Adrenal gland (tissue), 19 donors: Measurements from ENCODE around the gene RPIA. TPM values are rescaled to one million over a fixed set of nuclear protein-coding genes. Genes with fewer than 3 reads are reported as not detected.
A peak's percentile ranks its signal among the peaks of the same experiment; 100 is the strongest.
"Not testable (repeated sequence)": the region's sequence is repeated elsewhere in the genome, so short reads cannot be mapped to it uniquely, and the experiment has no call there.

ENCODE experiments used
- DNase-seq, 7 donors: peaks; one replicate each; pipeline ENCODE4 v3.0.0-alpha.2; 2019 to 2020
- H3K27ac ChIP-seq, 5 donors: fragments of 200-600 bp; sonication (generic) in 4 of 5; 1 replicate in 3 of 5; 2 replicates in 2 of 5; pipeline versions ENCODE4 v1.5.1 to v1.8.0; 2016 to 2020; ENCODE audit warnings: mild to moderate bottlenecking in 1 of 5
- H3K27me3 ChIP-seq: fragments of 200-600 bp; 2 replicates; pipeline ENCODE4 v1.8.0; 2021
- H3K36me3 ChIP-seq, 2 donors: fragments of 200-600 bp; replicated peaks in 1 of 2; 1 replicate in 1 of 2; 2 replicates in 1 of 2; pipeline versions ENCODE4 v1.5.1 to v1.8.0; 2018 to 2022
- H3K4me1 ChIP-seq, 2 donors: fragments of 200-600 bp; replicated peaks in 1 of 2; 1 replicate in 1 of 2; 2 replicates in 1 of 2; pipeline versions ENCODE4 v1.5.1 to v1.8.0; 2018 to 2021
- H3K4me3 ChIP-seq, 4 donors: fragments of 200-600 bp; sonication (generic) in 3 of 4; one replicate each; pipeline ENCODE4 v1.5.1; 2016 to 2018
- H3K9me3 ChIP-seq, 3 donors: fragments of 200-600 bp; sonication (generic) in 1 of 3; replicated peaks in 1 of 3; 1 replicate in 2 of 3; 2 replicates in 1 of 3; pipeline versions ENCODE4 v1.5.1 to v1.8.0; 2016 to 2021
- CTCF ChIP-seq, 6 experiments: fragments of 450-650 bp in 4 of 6; fragments of 200-600 bp in 2 of 6; sonication (generic) in 1 of 6; IDR thresholded peaks; 1 replicate in 5 of 6; 2 replicates in 1 of 6; pipeline versions ENCODE4 v1.5.1 to v1.8.0; 2016 to 2021; ENCODE audit warnings: antibody characterized with exemption in 6 of 6, mild to moderate bottlenecking in 2 of 6, moderate library complexity in 1 of 6
- POLR2A ChIP-seq, 2 donors: fragments of 450-650 bp; IDR thresholded peaks; one replicate each; pipeline ENCODE4 v1.6.1; 2017; ENCODE audit warnings: antibody characterized with exemption in 2 of 2, mild to moderate bottlenecking in 2 of 2, moderate library complexity in 1 of 2
- WGBS, 4 donors: extraction: QIAGEN DNeasy Blood & Tissue Kit in 2 of 4; methylation state at CpG; one replicate each; pipeline versions ENCODE4 v1.1.5 to v1.1.7; 2013 to 2017; 5-methylcytosine and 5-hydroxymethylcytosine counted together
- intact Hi-C, 2 donors: fragments of 100-400 bp; cut with DNase I; formaldehyde crosslinking; loops; one replicate each; pipeline versions ENCODE4 v1.14.1 to v1.15.0; 2022 to 2023
- long read RNA-seq, 10 donors: library from polyadenylated mRNA in 3 of 10; unstranded in 2 of 10; stranded (forward) in 1 of 10; transcript quantifications; one replicate each; pipeline ENCODE4 v2.0.0 and lab custom pipeline, GENCODE V29; 2021 to 2026
- polyA plus RNA-seq, 3 donors: library from polyadenylated mRNA; stranded (reverse); fragments of 200-250 nt in 2 of 3; fragments of 350-450 nt in 1 of 3; fragmentation: Illumina TruSeq in 1 of 3; extraction: RNeasy Lipid Tissue Mini Kit (QIAGEN cat#74804) in 1 of 3; gene quantifications; one replicate each; pipeline ENCODE4 v1.2.3, GENCODE V29; 2013 to 2014
- total RNA-seq, 9 donors: library from RNA; depleted of rRNA in 4 of 9; stranded (reverse); fragments of >200 nt in 4 of 9; fragments of 120-200 nt in 1 of 9; fragmentation: NEBNext Ultra II Directional in 1 of 9; extraction: Animal tissue kit (Norgen Biotek cat#: 25700) in 1 of 9; gene quantifications; one replicate each; pipeline versions ENCODE4 v1.1.0 to v1.2.4, GENCODE V29; 2013 to 2023
- donor health status: healthy with polysubstance abuse.
- donor health status: Bipolar disorder and iron deficiency.
- donor health status: DM: yes; HTN: yes; CAD: no.
- donor health status: DM: no; HTN: no; CAD: no.
- donor health status: DM: no; HTN: no; CAD: no.
- donor health status: DM: yes; HTN: yes; CAD: no.

The RPIA gene
- total RNA-seq = 10 to 100 TPM in 4 of 9 donors, 1 to 10 TPM in 5; 1.9 to 16.9 (median 7.5) TPM
- polyA plus RNA-seq = 10 to 100 TPM; 11.4 to 15.4 (median 11.5) TPM
- long read RNA-seq, donor 1, partial matches to known transcripts = 0 of 2 reads
- long read RNA-seq, donor 1, other reads (novel, unspliced or antisense) = 0 of 2 reads
- long read RNA-seq, donor 2, transcript RPIA-201 (9 exons, 1,848 nt) = major isoform, 6 of 12 reads
- long read RNA-seq, donor 2, partial matches to known transcripts = 6 of 12 reads
- long read RNA-seq, donor 2, other reads (novel, unspliced or antisense) = 0 of 12 reads
- long read RNA-seq, donor 3, partial matches to known transcripts = 0 of 4 reads
- long read RNA-seq, donor 3, other reads (novel, unspliced or antisense) = 0 of 4 reads
- long read RNA-seq, donor 4, transcript RPIA-201 (9 exons, 1,848 nt) = major isoform, 6 of 8 reads
- long read RNA-seq, donor 4, partial matches to known transcripts = 0 of 8 reads
- long read RNA-seq, donor 4, other reads (novel, unspliced or antisense) = 2 of 8 reads
- long read RNA-seq, donor 5, transcript RPIA-201 (9 exons, 1,848 nt) = major isoform, 33 of 36 reads
- long read RNA-seq, donor 5, partial matches to known transcripts = 1 of 36 reads
- long read RNA-seq, donor 5, other reads (novel, unspliced or antisense) = 2 of 36 reads
- long read RNA-seq, donor 6, partial matches to known transcripts = 0 of 1 reads
- long read RNA-seq, donor 6, other reads (novel, unspliced or antisense) = 0 of 1 reads
- long read RNA-seq, donor 7, transcript RPIA-201 (9 exons, 1,848 nt) = major isoform, 6 of 6 reads
- long read RNA-seq, donor 7, partial matches to known transcripts = 0 of 6 reads
- long read RNA-seq, donor 7, other reads (novel, unspliced or antisense) = 0 of 6 reads
- long read RNA-seq, donor 8, transcript RPIA-201 (9 exons, 1,848 nt) = major isoform, 20 of 20 reads
- long read RNA-seq, donor 8, partial matches to known transcripts = 0 of 20 reads
- long read RNA-seq, donor 8, other reads (novel, unspliced or antisense) = 0 of 20 reads
- long read RNA-seq, donor 9, transcript RPIA-201 (9 exons, 1,848 nt) = major isoform, 7 of 7 reads
- long read RNA-seq, donor 9, partial matches to known transcripts = 0 of 7 reads
- long read RNA-seq, donor 9, other reads (novel, unspliced or antisense) = 0 of 7 reads
- long read RNA-seq, donor 10, partial matches to known transcripts = 0 of 3 reads
- long read RNA-seq, donor 10, other reads (novel, unspliced or antisense) = 0 of 3 reads

GRCh38 chr2:88691339-88692183 is at the start of gene RPIA:
Gene RPIA (plus strand): TSS chr2:88691673. CDS start chr2:88691699, 26 bp downstream.
- no peaks in the 10 kb centered on the region for H3K9me3 ChIP-seq
- intact Hi-C loops = no loop called here
- TF ChIP-seq POLR2A (IDR thresholded peaks at IDR 0.05) (peak; percentile 42 to 77), CTCF (IDR thresholded peaks at IDR 0.05) (peak in 5 of 6 experiments; percentile 44 to 66 (median 56))
- H3K36me3 ChIP-seq = no peaks in the 10 kb centered on the region
- DNase-seq = peak; percentile 98 to 99 (median 99)
- H3K27ac ChIP-seq = peak within 1 kb of the TSS; percentile 23 to 89 (median 72)
- 0% methylated on average over 15 to 71 of the region's 71 CpGs for WGBS, 4 donors
- H3K4me3 ChIP-seq = peak within 1 kb of the TSS; percentile 49 to 88 (median 74)
- peaks cover 5 to 28% of the 10 kb centered on the region in 2 donors for H3K4me1 ChIP-seq
- H3K27me3 ChIP-seq = no peaks in the 10 kb centered on the region

- Histone ChIP-seq H3K9me3 (no peaks in the 10 kb centered on the region), H3K4me1 (no peaks in the 10 kb centered on the region), H3K27me3 (no peaks in the 10 kb centered on the region), H3K27ac (no peak overlapping the region), H3K36me3 (no peaks in the 10 kb centered on the region), H3K4me3 (no peak overlapping the region)
- TF ChIP-seq CTCF (IDR thresholded peaks at IDR 0.05) (no peak), POLR2A (IDR thresholded peaks at IDR 0.05) (no peak)
- WGBS, 4 donors = 34 to 56% (median 43%) methylated on average over 3 of the region's 3 CpGs
- intact Hi-C loops = no loop called here
- no peak for DNase-seq
Observed at GRCh38 chr2:88642278-88642677, 49.2 kb upstream of the RPIA start.

GRCh38 chr2:88645291-88645882 is 46.1 kb upstream of the RPIA start:
- 66 to 79% (median 72%) methylated on average over 2 of the region's 2 CpGs for WGBS, 4 donors
- H3K27ac ChIP-seq, H3K9me3 ChIP-seq, H3K36me3 ChIP-seq, DNase-seq, H3K27me3 ChIP-seq, H3K4me1 ChIP-seq, H3K4me3 ChIP-seq, intact Hi-C loops: not testable (repeated sequence)

- Histone ChIP-seq H3K36me3 (no peaks in the 10 kb centered on the region), H3K9me3 (no peaks in the 10 kb centered on the region), H3K4me1 (no peaks in the 10 kb centered on the region), H3K27ac (no peak overlapping the region), H3K4me3 (no peak overlapping the region), H3K27me3 (no peaks in the 10 kb centered on the region)
- intact Hi-C loops = no loop called here
- TF ChIP-seq CTCF (IDR thresholded peaks at IDR 0.05) (no peak), POLR2A (IDR thresholded peaks at IDR 0.05) (no peak)
- WGBS, 4 donors = 81 to 90% (median 88%) methylated on average over 1 of the region's 1 CpG
- DNase-seq = no peak
Observed at GRCh38 chr2:88651646-88652045, 39.8 kb upstream of the RPIA start.
